ENCODE measurements around the gene RASSF6.
"Not testable (repeated sequence)": the region's sequence is repeated elsewhere in the genome, so short reads cannot be mapped to it uniquely, and the experiment has no call there.

Gene RASSF6

DNA sequence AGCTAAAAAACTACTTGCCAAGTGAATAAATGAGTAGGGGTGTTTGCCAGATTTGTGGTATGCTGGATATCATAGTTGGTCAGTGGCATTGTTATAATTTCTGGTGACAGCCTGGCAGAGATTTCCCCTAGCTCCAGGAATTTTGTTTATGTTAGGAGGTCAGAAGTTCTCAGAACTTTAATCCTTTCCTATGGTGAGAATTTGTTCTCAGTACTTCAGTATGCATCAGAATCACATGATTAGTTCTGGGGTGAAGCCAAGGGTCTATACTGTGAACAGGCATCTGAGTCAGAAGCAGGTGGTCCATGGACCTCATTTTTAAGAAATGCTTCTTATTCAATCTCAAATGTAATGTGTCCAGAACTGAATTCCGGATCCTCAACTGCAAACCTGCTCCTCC, 10.5 kb downstream of the RASSF6 start:
- DNase-seq, result no peak

DNA sequence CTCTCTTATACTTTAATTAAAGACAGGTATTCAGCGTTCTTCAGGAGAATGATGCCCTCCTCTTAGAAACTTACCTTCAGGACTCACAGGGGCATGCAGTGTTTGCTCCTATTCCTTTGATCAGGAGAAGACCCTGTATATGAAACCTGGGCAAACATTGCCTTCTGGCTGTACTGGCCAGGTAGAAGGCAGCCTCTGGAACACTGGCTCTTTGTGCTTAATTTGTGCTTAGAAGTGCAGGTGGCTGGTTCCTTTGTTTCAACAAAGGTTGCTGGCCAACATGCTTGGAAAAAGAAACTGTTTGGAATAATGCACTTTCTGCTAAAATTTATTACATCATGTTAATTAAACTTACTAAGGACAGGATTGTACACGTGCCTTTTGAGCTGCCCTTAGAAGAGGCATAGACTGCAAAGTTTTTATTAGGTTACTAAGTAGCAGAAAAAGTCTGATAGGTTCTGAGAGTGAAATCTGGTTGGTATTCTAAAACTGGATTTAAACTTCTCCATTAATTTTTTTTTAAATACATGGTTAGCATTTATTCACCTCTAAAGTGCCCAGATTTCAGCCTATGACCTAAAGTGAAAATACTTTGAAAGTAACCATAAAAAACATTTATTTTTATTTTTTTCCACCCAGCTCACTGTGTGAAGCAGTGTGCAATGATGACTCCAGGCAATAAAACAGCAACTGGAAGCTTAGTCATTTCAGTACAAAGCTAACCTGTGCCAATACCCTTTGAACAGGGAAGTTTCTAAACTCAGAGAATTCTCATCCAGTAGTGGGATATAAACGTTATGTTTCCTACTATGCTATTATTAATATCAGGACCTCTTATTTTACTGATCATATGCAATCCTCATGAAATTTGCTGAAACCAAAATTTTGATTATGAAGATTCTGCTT, 11.3 kb downstream of the RASSF6 start:
- DNase-seq, result no peak

DNA sequence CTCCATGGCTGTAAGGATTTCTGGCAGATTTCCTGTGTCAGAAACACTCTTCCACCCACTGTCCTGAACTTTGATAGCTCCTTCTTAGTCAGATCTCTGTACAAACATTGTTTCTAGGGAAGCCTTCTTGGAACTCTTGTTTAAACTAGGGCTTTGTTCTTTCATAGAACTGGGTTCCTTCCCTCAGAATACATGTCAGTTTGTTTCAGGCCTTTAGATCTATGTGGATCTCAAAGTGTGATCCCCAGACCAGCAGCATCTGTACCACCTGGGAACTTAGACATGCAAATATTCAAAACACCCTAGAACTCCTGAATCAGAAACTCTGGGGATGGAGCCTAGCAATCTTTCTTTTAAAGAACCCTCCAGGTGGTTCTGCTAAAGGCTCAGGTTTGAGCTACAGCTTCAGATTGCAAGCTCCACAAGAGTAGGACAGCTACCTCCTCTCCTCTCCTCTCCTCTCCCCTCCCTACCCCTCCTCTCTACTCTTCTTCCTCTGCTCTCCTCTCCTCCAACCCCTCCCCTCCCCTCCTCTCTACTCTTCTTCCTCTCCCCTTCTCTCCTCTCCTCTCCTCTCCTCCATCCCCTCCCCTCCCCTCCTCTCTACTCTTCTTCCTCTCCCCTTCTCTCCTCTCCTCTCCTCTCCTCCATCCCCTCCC, 12.7 kb downstream of the RASSF6 start:
- no peak for DNase-seq

DNA sequence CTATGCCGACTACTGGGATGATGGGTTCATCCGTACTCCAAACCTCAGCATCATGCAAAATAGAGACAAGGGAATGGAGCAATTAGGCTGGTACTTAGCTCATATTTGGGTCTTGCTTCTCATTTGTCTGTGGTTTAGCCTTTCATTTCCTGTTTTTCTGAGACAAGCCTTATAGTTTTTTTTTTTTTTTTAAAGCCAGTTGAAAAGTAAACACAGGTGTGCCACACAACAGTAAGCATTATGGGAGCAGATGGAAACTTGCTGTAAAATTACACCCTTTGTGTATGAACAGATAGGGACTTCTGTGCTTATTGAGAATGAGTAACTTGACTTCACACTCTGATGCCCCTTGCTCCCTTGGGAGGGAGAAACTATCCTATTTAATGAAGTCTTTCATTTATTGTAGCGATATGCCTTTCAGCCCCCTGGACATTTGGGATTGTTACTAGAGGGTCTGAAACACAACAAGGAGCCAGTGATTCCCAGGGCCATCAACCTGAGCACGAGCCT, 13.7 kb downstream of the RASSF6 start:
- no peak for DNase-seq

DNA sequence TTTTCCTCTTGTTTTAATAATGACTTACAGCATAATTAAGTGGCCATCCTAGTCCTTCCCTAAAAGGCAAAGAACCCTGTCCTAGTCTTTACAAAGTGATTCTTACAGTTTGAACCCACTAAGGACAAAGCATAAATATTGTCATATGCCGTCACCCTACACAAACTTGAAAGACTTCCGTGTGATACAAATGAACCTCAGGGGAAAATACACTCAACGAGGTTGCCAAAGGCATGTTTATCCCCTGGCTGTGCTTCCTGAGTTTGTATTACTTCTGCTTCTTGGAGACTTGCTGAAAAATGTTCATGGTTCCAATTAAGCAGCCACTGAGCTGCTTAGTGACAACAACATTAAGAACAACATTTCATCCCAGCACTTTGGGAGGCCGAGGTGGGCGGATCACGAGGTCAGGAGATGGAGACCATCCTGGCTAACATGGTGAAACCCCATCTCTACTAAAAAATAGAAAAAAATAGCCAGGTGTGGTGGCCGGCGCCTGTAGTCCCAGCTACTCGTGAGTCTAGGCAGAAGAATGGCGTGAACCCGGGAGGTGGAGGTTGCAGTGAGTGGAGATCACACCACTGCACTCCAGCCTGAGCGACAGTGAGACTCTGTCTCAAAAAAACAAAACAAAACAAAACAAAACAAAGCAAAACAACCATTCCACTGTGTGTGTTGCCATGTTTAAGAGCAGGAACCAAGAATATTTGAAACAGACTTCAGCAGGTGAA, 16.2 kb downstream of the RASSF6 start:
- no peak for DNase-seq

DNA sequence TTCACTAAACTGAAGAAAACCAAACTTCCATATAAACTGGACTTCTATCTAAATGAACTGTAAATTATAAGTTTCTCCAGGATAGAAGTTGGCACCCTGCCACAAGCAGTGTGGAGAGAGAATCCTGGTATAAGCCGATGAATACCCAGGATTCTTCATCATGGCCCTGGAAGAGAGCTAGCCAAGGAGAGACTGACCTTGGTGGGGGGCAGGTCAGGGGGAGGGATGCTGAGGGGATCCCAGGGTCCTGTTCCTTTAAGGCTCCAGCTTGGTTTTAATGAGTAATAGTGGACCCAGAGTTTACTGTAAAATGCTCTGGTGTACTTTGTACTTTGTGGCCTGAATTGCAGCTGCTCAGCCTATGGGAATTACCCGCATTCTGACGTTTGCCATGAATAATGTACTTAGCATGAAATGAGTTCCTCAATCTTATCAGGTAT, 16.9 kb downstream of the RASSF6 start:
- no peak for DNase-seq

DNA sequence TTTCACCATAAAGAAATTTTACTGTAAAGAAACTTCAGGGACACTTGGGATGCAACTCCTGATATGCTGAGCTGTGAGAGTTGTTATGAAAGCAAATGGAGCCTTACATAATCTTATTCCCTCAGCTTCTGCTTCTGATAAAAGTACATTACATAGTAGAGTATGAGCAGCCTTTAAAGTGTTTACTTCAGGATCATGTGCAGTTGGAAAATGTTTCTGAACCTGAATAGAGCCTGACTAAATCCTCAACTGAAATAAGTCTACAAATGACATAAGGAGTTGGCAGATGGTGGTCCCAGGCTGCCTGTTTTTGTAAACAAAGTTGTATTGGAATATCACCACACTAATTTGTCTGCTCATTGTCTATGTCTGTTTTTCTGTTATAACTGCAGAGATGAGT, 19.3 kb downstream of the RASSF6 start:
- no peak for DNase-seq

DNA sequence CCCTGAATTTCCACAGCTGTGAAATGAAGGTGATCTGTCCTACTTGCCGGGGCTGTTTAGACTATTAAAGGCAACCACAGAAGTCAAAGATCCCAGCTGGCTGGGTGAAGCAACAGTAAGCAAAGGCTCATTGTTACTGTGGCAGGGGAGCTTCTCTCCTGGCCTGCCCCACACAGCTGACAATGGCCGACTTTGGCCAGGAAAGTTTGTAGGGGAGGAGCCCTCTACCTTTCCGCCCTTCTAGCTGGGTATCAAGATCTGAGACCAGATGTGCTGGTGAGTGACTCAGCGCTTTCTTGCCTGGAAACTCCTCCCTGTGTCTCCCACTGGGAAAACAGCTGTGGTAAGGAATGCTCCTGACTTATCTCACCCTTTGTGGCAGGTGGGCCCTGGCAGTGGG, 21.1 kb downstream of the RASSF6 start:
- DNase-seq, result no peak

DNA sequence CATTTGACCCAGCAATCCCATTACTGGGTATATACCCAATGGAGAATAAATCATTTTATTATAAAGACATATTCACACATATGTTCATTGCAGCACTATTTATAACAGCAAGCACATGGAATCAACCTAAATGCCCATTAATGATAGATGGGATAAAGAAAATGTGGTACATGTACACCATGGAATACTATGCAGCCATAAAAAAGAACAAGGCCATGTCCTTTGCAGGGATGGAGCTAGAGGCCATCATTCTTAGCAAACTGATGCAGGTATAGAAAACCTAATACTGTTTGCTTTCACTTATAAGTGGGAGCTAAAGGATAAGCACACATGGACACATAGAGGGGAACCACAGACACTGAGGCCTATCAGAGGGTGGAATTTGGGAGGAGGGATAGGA, 22.6 kb downstream of the RASSF6 start:
- DNase-seq, result no peak

DNA sequence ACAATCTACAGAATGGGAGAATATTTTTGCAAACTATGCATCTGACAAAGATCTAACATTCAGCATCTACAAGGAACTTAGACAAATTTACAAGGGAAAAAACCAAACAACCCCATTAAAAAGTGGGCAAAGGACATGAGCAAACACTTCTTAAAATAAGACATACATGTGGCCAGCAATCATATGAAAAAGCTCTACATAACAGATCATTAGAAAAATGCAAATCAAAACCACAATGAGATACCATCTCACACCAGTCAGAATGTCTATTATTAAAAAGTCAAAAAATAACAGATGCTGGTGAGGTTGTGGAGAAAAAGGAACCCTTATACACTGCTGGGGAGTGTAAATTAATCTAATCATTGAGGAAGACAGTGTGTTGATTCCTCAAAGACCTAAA, 23.1 kb downstream of the RASSF6 start:
- DNase-seq, result not testable (repeated sequence)

DNA sequence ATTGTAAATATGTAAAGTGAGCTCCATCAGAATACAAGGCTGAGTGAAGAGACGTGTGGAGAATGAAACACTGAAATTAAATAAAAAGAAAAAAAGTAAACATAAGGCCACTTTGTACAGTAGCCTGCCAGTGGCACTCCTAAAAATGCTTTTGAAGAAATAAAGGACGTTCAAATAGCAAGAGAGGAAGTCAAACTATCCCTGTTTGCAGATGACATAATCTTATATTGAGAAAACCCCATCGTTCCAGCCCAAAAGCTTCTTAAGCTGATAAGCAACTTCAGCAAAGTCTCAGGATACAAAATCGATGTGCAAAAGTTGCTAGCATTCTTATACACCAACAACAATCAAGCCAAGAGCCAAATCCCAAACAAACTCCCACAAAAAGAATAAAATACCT, 24.2 kb downstream of the RASSF6 start:
- DNase-seq, result no peak

DNA sequence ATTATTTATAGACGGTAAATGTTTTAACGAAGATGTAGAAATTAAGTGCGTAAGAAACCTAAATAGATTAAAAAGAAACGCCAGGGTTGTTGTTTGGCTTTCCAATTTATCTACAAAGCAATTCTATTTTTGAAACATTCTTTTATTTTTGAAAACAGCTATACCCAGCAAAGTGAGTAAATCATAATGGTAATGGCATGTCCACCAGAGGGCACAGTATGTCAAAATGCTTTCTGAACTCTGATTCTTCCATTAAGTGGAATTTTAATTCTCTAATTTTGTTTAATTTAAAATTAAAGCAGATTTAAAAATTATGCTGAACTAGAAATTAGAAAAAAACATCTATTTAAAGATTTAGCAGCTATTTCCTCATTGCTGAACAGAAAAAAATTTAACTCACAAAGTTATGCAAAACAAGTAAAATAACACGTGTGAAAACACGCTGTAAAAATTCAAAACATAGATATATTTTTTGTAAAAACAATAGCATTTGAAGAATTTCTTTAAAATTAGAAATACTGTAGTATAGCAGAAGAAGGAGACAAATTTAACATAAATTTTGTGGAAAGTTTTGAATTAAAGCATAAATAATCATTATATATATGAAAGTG, 26.5 kb downstream of the RASSF6 start:
- no peak for DNase-seq

DNA sequence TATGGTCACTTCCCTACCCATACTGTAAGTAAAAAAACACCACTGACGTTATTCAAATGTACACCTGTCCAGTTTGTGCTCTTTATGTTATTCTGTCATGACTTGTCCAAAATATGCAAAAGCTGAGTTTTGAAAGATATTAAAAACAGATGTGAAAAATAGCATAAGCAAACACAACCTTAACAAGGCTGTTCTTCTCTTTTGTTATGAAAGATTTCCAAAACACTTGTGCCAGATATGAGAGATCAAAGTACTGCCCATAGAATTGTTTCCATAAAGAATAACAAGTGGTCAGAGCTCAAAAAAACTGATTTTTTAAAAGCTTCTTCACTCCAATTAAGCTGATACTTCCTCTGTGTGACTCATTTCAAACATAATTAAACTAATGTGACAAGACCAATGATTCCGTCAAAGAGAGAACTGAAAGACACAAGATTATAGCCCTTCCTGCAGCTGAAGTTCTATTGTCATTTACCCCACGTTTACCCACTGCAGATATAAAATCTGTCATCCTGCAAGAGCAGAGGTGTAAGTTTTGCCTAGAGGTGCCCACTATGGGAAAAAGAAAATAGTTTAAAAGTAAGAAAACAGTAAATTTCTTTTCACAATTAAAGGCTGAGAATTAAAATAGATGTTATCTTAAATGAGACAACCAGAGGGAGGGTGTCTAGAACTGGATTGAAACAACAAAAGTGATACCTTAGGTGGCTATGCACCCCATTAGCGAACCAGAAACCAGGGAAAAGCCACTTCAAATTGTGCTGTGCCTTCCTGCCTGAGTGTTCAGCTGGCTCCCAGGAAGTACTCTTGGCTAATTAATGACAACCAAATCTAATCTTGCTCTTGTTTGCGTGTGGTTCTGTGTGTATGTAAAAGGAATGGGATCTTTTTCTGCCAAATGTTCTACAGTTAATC, 30.1 kb downstream of the RASSF6 start:
- no peak for DNase-seq

DNA sequence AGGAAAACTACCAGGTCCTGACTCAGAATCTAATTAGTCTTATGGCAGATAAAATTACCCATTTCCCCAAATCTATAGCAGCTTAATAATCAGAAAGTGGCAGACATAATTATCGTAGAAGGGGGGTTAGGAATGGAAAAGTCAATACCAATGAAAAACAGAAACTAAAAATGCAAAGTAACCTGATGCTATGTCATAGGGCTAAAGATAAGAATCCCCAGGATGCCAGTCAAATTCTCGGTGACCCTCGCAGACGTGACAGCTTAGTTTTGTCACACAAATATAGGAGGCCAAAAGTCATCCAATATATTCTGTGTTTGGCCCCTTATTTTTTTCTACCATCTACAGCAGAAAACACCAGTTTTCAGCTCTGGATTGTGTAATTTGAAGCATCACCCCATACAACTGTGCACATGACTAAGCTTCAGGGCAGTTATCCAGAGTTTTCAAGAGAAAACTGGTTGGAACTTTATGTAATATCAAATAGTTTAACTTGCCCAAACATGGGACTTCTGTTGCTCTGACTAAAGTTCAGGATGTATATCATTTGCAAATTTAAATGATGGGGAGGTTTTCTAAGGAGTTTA, 30.9 kb downstream of the RASSF6 start:
- DNase-seq, result no peak

DNA sequence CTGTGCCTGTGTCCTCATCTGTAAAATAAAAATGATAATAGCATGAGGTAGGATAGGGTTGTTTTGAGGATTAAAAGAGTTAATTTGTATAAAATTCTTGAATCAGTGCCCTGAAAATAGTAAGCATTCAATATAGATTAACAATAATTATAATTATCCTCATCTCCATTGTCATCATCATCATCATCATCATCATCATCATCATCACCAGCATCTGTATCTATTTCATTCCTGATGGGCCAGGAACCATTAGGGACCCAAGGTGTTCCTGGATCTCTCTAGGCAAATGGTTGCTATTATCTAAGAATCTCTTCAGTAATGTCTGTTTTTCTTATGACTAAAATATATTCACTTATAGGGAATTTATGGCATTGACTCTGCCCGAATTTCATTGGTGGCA, 31.6 kb downstream of the RASSF6 start:
- DNase-seq, result no peak

DNA sequence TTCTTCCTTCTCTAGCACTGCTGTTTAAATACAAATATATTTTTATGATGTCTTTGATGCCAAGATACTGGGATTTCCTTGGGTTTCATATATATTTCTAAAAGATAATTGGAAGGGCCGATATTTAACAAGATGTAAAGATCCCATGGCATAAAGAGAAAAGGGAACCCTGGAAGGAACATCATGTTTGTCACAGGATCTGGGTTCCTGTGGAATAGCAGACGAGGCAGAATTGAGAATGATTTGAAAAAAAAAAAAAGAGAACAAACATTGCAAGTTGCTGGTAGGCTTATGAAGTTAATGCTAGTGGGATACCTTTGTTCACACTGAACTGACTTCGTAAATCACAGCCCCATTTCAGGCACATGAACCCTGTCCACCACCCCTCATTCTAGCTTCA, 33.6 kb downstream of the RASSF6 start:
- DNase-seq, result no peak

DNA sequence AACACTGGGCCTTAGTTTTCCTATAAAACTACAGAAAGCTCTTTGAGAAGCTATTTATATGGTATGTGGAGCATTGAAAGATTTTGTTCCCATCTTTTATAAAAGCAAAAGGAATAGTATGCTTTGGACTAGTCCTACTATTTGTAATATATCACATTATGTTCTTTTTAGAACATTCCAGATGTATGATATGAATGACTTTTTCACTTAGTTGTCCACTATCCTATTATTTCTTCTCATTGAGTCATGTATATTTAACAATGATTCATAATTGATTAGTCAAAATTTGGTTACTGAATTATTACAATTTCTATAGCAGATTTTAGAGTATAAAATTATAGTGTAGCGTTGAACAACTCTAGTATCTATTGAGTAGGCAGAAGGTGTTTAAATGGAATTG, 34.2 kb downstream of the RASSF6 start:
- DNase-seq, result no peak

DNA sequence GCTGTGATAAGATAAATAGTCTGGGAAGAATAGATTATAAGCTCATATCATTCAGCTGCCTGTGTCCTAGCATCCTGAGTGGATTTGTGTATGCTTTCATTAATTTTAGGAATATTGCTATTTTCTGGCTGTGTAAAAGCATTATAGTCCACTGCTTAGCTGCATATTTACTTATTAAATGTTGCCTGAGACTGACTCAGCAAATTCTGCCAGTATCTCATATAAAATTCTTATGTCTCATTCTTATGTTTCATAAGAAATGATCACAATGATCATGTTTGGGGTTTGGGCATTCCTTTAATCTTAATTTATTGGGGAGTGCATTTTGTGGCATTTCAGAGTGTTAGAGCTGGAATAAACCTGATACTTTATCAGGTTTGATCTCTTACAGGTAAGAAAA, 34.9 kb downstream of the RASSF6 start:
- no peak for DNase-seq

DNA sequence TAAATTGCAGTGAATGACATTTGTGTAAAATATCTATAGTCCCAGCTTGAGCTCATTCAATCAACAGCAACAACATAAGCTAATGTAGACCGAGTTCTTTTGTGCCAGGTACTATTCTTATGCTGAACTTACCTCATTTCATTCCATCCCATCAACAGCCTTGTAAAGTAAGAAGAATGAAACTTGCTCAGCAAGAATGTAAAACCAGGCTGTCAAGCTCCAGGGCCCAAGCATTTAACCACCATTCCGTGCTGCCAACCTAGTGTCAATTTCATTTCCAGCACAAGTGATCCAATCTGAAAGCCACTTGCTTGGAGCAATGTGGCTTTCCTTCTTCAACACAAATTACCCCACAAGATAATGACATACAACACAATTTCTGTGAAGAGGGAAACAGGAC, 36.6 kb downstream of the RASSF6 start:
- DNase-seq, result no peak

DNA sequence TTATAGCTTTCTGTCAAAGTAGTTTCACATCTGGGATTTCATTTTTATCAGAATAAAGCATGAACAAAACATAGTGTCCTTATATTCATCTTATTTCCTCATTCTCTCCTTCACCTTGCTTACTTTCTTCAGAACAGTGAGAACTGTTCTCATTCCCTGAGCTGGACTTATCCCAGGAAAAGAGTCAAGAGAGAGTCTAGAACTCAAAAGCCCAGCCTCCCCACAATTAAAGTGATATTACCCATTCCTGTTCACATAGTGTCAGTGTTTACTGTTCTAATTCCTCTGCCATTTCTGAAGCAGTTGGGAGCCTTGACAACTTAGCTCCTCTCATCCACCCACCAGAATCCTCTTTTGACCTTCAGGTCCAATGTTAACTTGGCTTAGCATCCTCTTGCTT, 42.9 kb downstream of the RASSF6 start:
- no peak for DNase-seq

DNA sequence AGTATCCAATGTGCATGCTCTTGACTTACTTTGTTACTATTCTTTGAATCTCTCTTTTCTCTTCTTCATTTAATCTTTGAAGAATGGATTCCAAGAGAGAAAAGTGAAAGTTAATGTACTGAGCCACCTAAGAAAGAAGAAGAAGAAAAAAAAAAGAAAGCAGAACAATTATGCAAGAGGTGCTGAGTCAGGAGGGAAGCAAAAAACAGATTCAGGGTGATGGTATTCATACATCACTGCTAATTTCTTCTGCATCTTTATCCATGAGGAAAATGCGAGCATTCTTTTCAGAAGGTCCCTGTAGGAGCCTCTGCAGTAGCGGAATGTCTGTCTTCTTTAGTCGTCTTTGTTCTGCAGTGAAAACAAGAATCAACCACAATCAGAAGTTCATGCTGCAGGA, 43.9 kb downstream of the RASSF6 start:
- DNase-seq, result no peak

DNA sequence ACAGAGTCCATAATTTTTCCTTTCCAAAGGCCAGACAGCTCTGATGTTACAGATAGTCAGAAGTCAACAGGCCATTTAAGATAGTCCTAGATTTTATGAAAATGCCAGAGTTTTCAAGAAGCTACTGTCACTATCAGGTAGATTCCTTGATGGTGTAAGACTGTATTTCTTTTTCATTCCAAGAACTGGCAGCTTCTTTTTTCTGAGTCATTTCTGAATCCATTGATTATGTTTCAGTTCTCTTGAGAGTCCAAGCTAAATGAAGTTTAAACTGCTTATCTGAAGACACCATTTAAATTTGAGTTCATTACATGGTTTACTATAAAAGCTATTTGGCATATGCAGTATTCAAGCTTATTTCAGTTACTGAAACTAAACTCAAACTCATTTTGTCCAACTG, 44.6 kb downstream of the RASSF6 start:
- no peak for DNase-seq
